OCI-LY7 (cell line): Measurements from ENCODE around the gene MISP3. TPM values are rescaled to one million over a fixed set of nuclear protein-coding genes. Genes with fewer than 3 reads are reported as not detected.

Source experiments
- BruUV-seq: library from RNA; stranded (reverse); fragments of 400-500 nt; replicated peaks from 2 replicates; lab custom pipeline; 2021; lab: Mats Ljungman, UMichigan
- CTCF ChIA-PET: fragments of 300-600 bp; sonication (Branson Sonifier 250); formaldehyde crosslinking; loops from one replicate; lab custom pipeline; 2022; ENCODE audit warnings: antibody characterized with exemption; ENCODE audit not compliant: unreplicated experiment; lab: Charles Lee
- POLR2A ChIA-PET: fragments of 300-600 bp; sonication (Branson Sonifier 250); formaldehyde crosslinking; loops from one replicate; lab custom pipeline; 2022; ENCODE audit warnings: antibody characterized with exemption; lab: Charles Lee
- DNase-seq: peaks from one replicate; pipeline ENCODE4 v3.0.0-alpha.2; 2015; ENCODE audit warnings: low spot score
- H2AFZ ChIP-seq: fragments of 200-600 bp; sonication (generic), shearing (Covaris generic); 2 replicates; pipeline ENCODE4 v1.6.1; 2014; ENCODE audit warnings: mild to moderate bottlenecking, antibody characterized with exemption, low read length, moderate library complexity
- H3K27ac ChIP-seq: fragments of 200-600 bp; sonication (generic); 2 replicates; pipeline ENCODE4 v1.5.1; 2014; ENCODE audit warnings: mixed run types, low read depth, mild to moderate bottlenecking, moderate library complexity, low read length, inconsistent platforms; ENCODE audit not compliant: poor library complexity, severe bottlenecking
- H3K36me3 ChIP-seq: fragments of 200-600 bp; sonication (generic); 2 replicates; pipeline ENCODE4 v1.6.1; 2014; ENCODE audit warnings: mild to moderate bottlenecking, antibody characterized with exemption, low read length, moderate library complexity, mixed read lengths; ENCODE audit not compliant: insufficient read depth
- H3K4me1 ChIP-seq: fragments of 200-600 bp; sonication (generic); 2 replicates; pipeline ENCODE4 v1.5.1; 2014; ENCODE audit warnings: mild to moderate bottlenecking, low read length; ENCODE audit not compliant: insufficient read depth, poor library complexity, severe bottlenecking
- H3K4me2 ChIP-seq: fragments of 200-600 bp; sonication (generic); 2 replicates; pipeline ENCODE4 v1.6.1; 2014; ENCODE audit warnings: mild to moderate bottlenecking, low read length
- H3K4me3 ChIP-seq: fragments of 200-600 bp; sonication (generic); 2 replicates; pipeline ENCODE4 v1.5.1; 2014; ENCODE audit warnings: mild to moderate bottlenecking, low read depth, low read length; ENCODE audit not compliant: poor library complexity, severe bottlenecking
- H3K79me2 ChIP-seq: fragments of 200-600 bp; sonication (generic); 2 replicates; pipeline ENCODE4 v1.6.1; 2016; ENCODE audit warnings: low read depth, mild to moderate bottlenecking, low read length, moderate library complexity, mixed read lengths; ENCODE audit not compliant: insufficient read depth
- H3K9me2 ChIP-seq: fragments of 200-600 bp; sonication (generic); 2 replicates; pipeline ENCODE4 v1.6.1; 2016; ENCODE audit warnings: mild to moderate bottlenecking, low read length, mixed read lengths; ENCODE audit not compliant: insufficient read depth
- H3K9me3 ChIP-seq: fragments of 200-600 bp; sonication (generic); 2 replicates; pipeline ENCODE4 v1.6.1; 2014; ENCODE audit warnings: mild to moderate bottlenecking, mixed run types, low read length, mixed read lengths
- H4K20me1 ChIP-seq: fragments of 200-600 bp; sonication (generic); 2 replicates; pipeline ENCODE4 v1.6.1; 2014; ENCODE audit warnings: mild to moderate bottlenecking, antibody characterized with exemption, low read length, moderate library complexity, mixed read lengths; ENCODE audit not compliant: insufficient read depth
- CTCF ChIP-seq: fragments of 200-600 bp; sonication (generic); conservative IDR thresholded peaks from 2 replicates; pipeline ENCODE4 v1.5.1; 2014; ENCODE audit warnings: mild to moderate bottlenecking, antibody characterized with exemption, low read length, moderate library complexity, mixed read lengths
- EZH2phosphoT487 ChIP-seq: fragments of 200-600 bp; sonication (generic); IDR thresholded peaks from 2 replicates; pipeline ENCODE4 v1.6.1; 2018; ENCODE audit warnings: low read depth, borderline replicate concordance, mild to moderate bottlenecking, mixed run types, antibody characterized with exemption, low read length, moderate library complexity, mixed read lengths
- intact Hi-C: fragments of 100-400 bp; cut with micrococcal nuclease; formaldehyde crosslinking; loops from one replicate; pipeline ENCODE4 v1.10.0; 2022; ENCODE audit not compliant: unreplicated experiment
- total RNA-seq, 2 experiments: library from RNA; depleted of rRNA in 1 of 2; stranded (reverse); fragments of >200 nt in 1 of 2; shearing (Covaris generic) in 1 of 2; gene quantifications; 2 replicates each; pipeline ENCODE4 v1.2.3, GENCODE V29; 2014 to 2022

Gene MISP3
- total RNA-seq, 2 experiments from 2014 or later, result 3.3 to 3.9 TPM

- Histone ChIP-seq H3K9me2 (no peaks in the 10 kb centered on the region), H3K4me2 (peak overlapping the region; percentile 84), H3K4me3 (peak overlapping the region; percentile 80), H3K4me1 (peaks cover 21% of the 10 kb centered on the region), H4K20me1 (peaks cover 9% of the 10 kb centered on the region; the same call in 1 of the 2 replicates), H3K27ac (peak overlapping the region; percentile 89), H3K79me2 (peaks cover 15% of the 10 kb centered on the region; the same call in 1 of the 2 replicates), H3K36me3 (peaks cover 37% of the 10 kb centered on the region), H3K9me3 (peaks cover 9% of the 10 kb centered on the region), H2AFZ (peak overlapping the region; percentile 65)
- no peak for TF ChIP-seq EZH2phosphoT487
- TF ChIP-seq CTCF, result peak; percentile 79
- POLR2A ChIA-PET, result interaction anchor here (1.0 kb wide), 1 partner anchor 43 kb away, joined by 3 read pairs; no protein-coding TSS in a partner anchor
- BruUV-seq, result TSS peak; percentile 87
- DNase-seq, result peak; percentile 83
- CTCF ChIA-PET, result interaction anchor here (0.6 to 0.8 kb wide), 2 partner anchors 45 to 119 kb away, joined by 3 to 4 read pairs; partner anchors contain the start of gene ASF1B
- intact Hi-C loops, result loop anchor here (1.0 kb wide), 1 partner anchor 45 kb away; the partner anchor contains the start of gene ASF1B
These were observed 18.7 kb downstream of the MISP3 start for GRCh38 chr19:14091081-14091812.

- peak overlapping the region; percentile 65 for H2AFZ ChIP-seq
- peaks cover 21% of the 10 kb centered on the region for H3K4me1 ChIP-seq
- H3K27ac ChIP-seq, result peak overlapping the region; percentile 89
- H3K36me3 ChIP-seq, result peaks cover 30% of the 10 kb centered on the region
- CTCF ChIA-PET, result interaction anchor here (0.6 to 0.8 kb wide), 2 partner anchors 44 to 119 kb away, joined by 3 to 4 read pairs; partner anchors contain the start of gene ASF1B
- H3K4me3 ChIP-seq, result peak overlapping the region; percentile 80
- peak; percentile 63 for DNase-seq
- H3K4me2 ChIP-seq, result peak overlapping the region; percentile 84
- peak; percentile 33; the same call in 1 of the 2 replicates for TF ChIP-seq CTCF
- no peak for TF ChIP-seq EZH2phosphoT487
- BruUV-seq, result TSS peak; percentile 61
- POLR2A ChIA-PET, result interaction anchor here (0.6 to 1.0 kb wide), 2 partner anchors 42 to 341 kb away, joined by 3 to 6 read pairs; no protein-coding TSS in a partner anchor
- H3K9me3 ChIP-seq, result peaks cover 9% of the 10 kb centered on the region
- peaks cover 9% of the 10 kb centered on the region; the same call in 1 of the 2 replicates for H4K20me1 ChIP-seq
- H3K79me2 ChIP-seq, result peaks cover 15% of the 10 kb centered on the region; the same call in 1 of the 2 replicates
- intact Hi-C loops, result loop anchor here (1.0 kb wide), 1 partner anchor 44 kb away; the partner anchor contains the start of gene ASF1B
- H3K9me2 ChIP-seq, result no peaks in the 10 kb centered on the region
These were observed 19.4 kb downstream of the MISP3 start for GRCh38 chr19:14091813-14092462.
